ENCODE measurements around the gene ADAMTSL1.

DNA sequence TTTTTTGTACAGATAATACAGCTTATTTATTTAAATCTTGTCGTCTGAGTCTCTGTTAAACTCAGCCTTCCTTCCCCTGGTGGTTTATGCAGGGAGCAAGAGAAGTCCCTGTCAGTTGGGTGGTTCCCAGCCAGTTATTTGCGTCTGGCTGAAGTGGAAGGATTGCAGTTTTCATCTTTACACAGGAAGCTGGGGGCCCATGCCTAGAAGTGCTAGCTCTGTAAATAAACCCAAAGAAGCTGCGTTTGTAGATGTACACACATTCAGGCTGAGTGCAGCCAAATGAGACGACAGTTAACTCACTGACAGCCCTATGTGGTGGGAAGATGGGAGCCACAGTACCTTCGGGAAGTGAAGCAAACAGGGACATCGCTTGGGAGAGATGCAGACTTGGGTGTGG is 437.0 kb downstream of the ADAMTSL1 start:
- TF ChIP-seq, protein P1, sequence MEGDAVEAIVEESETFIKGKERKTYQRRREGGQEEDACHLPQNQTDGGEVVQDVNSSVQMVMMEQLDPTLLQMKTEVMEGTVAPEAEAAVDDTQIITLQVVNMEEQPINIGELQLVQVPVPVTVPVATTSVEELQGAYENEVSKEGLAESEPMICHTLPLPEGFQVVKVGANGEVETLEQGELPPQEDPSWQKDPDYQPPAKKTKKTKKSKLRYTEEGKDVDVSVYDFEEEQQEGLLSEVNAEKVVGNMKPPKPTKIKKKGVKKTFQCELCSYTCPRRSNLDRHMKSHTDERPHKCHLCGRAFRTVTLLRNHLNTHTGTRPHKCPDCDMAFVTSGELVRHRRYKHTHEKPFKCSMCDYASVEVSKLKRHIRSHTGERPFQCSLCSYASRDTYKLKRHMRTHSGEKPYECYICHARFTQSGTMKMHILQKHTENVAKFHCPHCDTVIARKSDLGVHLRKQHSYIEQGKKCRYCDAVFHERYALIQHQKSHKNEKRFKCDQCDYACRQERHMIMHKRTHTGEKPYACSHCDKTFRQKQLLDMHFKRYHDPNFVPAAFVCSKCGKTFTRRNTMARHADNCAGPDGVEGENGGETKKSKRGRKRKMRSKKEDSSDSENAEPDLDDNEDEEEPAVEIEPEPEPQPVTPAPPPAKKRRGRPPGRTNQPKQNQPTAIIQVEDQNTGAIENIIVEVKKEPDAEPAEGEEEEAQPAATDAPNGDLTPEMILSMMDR (IDR thresholded peaks at IDR 0.05): no peak
- TF ChIP-seq POLR2A (IDR thresholded peaks at IDR 0.05) (no peak), POLR2AphosphoS5 (IDR thresholded peaks at IDR 0.05) (no peak)
